Heart left ventricle (tissue), 16 donors: ENCODE results near the gene GOLGA7B. TPM values are rescaled to one million over a fixed set of nuclear protein-coding genes. Genes with fewer than 3 reads are reported as not detected.

Experiments
- ATAC-seq, 4 donors: fragments of 200-7000 bp; cut with Tn5 transposase; one replicate each; pipeline ENCODE4 v1.9.1; 2020 to 2022; ENCODE audit warnings: moderate library complexity in 4 of 4, mild to moderate bottlenecking in 3 of 4, moderate number of reproducible peaks in 1 of 4
- DNase-seq, 5 donors: peaks; one replicate each; pipeline ENCODE4 v3.0.0-alpha.2; 2020
- H3K27ac ChIP-seq, 12 donors: fragments of 200-600 bp; sonication (generic) in 4 of 12; one replicate each; pipeline versions ENCODE4 v1.5.0 to v1.8.0; 2016 to 2022; ENCODE audit warnings: mild to moderate bottlenecking in 2 of 12
- H3K27me3 ChIP-seq, 9 donors: fragments of 200-600 bp; sonication (generic) in 2 of 9; one replicate each; pipeline versions ENCODE4 v1.5.1 to v1.8.0; 2016 to 2022; ENCODE audit warnings: mild to moderate bottlenecking in 3 of 9
- H3K36me3 ChIP-seq, 9 donors: fragments of 200-600 bp; sonication (generic) in 2 of 9; one replicate each; pipeline versions ENCODE4 v1.5.0 to v1.8.0; 2018 to 2022; ENCODE audit warnings: mild to moderate bottlenecking in 2 of 9
- H3K4me1 ChIP-seq, 12 donors: fragments of 200-600 bp; sonication (generic) in 4 of 12; one replicate each; pipeline versions ENCODE4 v1.5.0 to v1.8.0; 2016 to 2022; ENCODE audit warnings: mild to moderate bottlenecking in 3 of 12
- H3K4me3 ChIP-seq, 12 donors: fragments of 200-600 bp; sonication (generic) in 4 of 12; one replicate each; pipeline versions ENCODE4 v1.5.0 to v1.8.0; 2017 to 2022; ENCODE audit warnings: mild to moderate bottlenecking in 9 of 12, moderate library complexity in 4 of 12
- H3K9me3 ChIP-seq, 12 donors: fragments of 200-600 bp; sonication (generic) in 4 of 12; one replicate each; pipeline versions ENCODE4 v1.5.0 to v1.8.0; 2016 to 2022; ENCODE audit warnings: mild to moderate bottlenecking in 1 of 12
- POLR2A ChIP-seq, 2 donors: fragments of 450-650 bp; IDR thresholded peaks; one replicate each; pipeline ENCODE4 v1.6.1; 2017; ENCODE audit warnings: antibody characterized with exemption in 2 of 2, mild to moderate bottlenecking in 2 of 2, moderate library complexity in 2 of 2
- WGBS, 4 donors: extraction: QIAGEN DNeasy Blood & Tissue Kit in 2 of 4; methylation state at CpG; one replicate each; pipeline versions ENCODE4 v1.1.5 to v1.1.7; 2013 to 2018; 5-methylcytosine and 5-hydroxymethylcytosine counted together
- intact Hi-C, 10 donors: fragments of 100-400 bp; cut with DNase I; formaldehyde crosslinking; loops; one replicate each; pipeline versions ENCODE4 v1.11.1 to v1.14.2; 2022
- polyA plus RNA-seq, 2 donors: library from polyadenylated mRNA; stranded (reverse); fragments of 200-250 nt; gene quantifications; one replicate each; pipeline ENCODE4 v1.2.3, GENCODE V29; 2013
- total RNA-seq, 9 donors: library from RNA; depleted of rRNA in 2 of 9; stranded (reverse); fragments of >200 nt in 2 of 9; fragmentation: NEBNext Ultra II Directional in 3 of 9; extraction: Animal tissue kit (Norgen Biotek cat#: 25700) in 3 of 9; gene quantifications; one replicate each; pipeline versions ENCODE4 v1.1.0 to v1.2.4, GENCODE V29; 2016 to 2023
- TF ChIP-seq, protein P1 (sequence below), 12 donors: fragments of 200-600 bp; sonication (generic) in 4 of 12; IDR thresholded peaks; one replicate each; pipeline versions ENCODE4 v1.5.0 to v1.8.0; 2018 to 2022; ENCODE audit warnings: antibody characterized with exemption in 12 of 12, mild to moderate bottlenecking in 5 of 12
- donor health status: ischemic (EF 13 %, LVEDD 7.1; RV severe dilation, severe dysfunction).
- donor health status: healthy with polysubstance abuse.
- donor health status: DM: no; HTN: yes; CAD: no.
- donor health status: DM: no; HTN: no; CAD: no.
- donor health status: ischemic (EF 25% LVEDD 6.9; RV normal size, moderate dysfunction).
- donor health status: ischemic (EF 25% LVEDD 5.7; RV mildly dilated, moderate dysfunction).
- donor health status: healthy.
- donor health status: DM: yes; HTN: yes; CAD: no.
- donor health status: ischemic (EF 35%, LVEDD 5.7; RV mildly dilated, moderate dysfunction).
- donor health status: nonischemic (EF 11% LVEDD 7.7; RV severe dilation, severe dysfunction).
- donor health status: DM: yes; HTN: yes; CAD: no.
- donor health status: PGD.
- donor health status: ischemic (EF 29% LVEDD 5.4; RV normal size, mild dysfunction).
- donor health status: nonischemic (EF 23%, LVEDD 6.1; RV moderate dilation, normal function).

Gene GOLGA7B
- total and polyA plus RNA-seq, 11 donors = 0.06 to 1.1 (median 0.16) TPM; not detected in 1

DNA sequence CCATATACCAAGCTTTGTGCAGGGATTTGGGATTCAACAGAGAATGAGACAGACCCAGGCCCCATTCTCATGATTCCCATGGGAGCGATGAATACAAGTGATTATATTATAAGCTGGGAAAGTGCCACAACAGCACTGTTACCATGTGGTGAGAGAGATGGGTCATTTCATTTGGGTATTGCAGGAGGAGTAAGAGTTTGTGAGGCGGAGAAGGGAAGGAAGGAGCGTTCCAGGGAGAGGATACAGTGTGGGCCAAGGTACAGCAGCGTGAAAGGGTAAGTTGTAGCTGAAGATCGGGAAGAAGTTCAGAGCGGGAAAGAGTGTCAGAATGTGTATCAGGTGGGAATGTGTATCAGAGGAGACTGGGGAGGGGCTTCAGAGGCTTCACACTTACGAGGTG is 38.5 kb downstream of the GOLGA7B start:
- TF ChIP-seq, protein P1, sequence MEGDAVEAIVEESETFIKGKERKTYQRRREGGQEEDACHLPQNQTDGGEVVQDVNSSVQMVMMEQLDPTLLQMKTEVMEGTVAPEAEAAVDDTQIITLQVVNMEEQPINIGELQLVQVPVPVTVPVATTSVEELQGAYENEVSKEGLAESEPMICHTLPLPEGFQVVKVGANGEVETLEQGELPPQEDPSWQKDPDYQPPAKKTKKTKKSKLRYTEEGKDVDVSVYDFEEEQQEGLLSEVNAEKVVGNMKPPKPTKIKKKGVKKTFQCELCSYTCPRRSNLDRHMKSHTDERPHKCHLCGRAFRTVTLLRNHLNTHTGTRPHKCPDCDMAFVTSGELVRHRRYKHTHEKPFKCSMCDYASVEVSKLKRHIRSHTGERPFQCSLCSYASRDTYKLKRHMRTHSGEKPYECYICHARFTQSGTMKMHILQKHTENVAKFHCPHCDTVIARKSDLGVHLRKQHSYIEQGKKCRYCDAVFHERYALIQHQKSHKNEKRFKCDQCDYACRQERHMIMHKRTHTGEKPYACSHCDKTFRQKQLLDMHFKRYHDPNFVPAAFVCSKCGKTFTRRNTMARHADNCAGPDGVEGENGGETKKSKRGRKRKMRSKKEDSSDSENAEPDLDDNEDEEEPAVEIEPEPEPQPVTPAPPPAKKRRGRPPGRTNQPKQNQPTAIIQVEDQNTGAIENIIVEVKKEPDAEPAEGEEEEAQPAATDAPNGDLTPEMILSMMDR (IDR thresholded peaks at IDR 0.05) = no peak
- TF ChIP-seq POLR2A (IDR thresholded peaks at IDR 0.05) = no peak
- DNase-seq = no peak
- no peak for ATAC-seq
- Histone ChIP-seq H3K4me3 (no peak overlapping the region), H3K27ac (no peak overlapping the region), H3K9me3 (no peaks in the 10 kb centered on the region), H3K27me3 (no peaks in the 10 kb centered on the region), H3K4me1 (peaks cover 0 to 3% (median 0%) of the 10 kb centered on the region in 12 donors), H3K36me3 (no peaks in the 10 kb centered on the region)
- 90 to 95% (median 93%) methylated on average over 7 of the region's 7 CpGs for WGBS, 4 donors
- intact Hi-C loops = no loop called here

DNA sequence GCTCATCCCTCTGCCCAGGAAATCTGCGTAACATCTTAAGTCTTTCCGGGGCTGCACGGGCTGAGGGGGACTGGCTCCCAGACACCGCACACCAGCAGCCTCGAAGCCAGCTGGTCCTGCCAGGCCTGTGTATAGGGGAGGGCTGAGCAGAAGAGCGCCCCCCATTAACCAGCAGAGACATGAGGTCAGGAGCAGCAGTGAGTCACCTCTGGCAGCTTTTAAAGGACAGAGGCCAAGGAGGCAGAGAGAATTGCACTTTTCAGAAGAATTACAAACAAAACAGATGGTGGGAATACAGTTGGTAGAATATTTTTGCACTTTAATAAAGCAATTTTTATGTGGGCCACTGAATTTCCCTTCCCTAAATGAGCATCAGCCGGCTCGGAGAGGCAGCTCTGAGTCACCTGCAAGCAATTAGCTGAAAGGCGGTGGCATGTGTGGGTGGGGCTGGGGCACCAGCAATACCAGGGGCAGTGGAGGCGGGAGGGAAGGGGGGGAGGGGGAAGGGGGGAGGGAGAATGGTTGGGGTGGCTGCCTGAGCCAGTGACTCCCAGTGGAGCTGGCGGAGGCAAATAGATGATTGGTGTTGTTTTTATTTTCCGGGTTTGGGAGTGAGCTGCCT is 39.1 kb downstream of the GOLGA7B start:
- Histone ChIP-seq H3K36me3 (no peaks in the 10 kb centered on the region), H3K27ac (no peak overlapping the region), H3K4me1 (peaks cover 0 to 6% (median 0%) of the 10 kb centered on the region in 12 donors), H3K27me3 (no peaks in the 10 kb centered on the region), H3K9me3 (no peaks in the 10 kb centered on the region), H3K4me3 (no peak overlapping the region)
- TF ChIP-seq, protein P1 (IDR thresholded peaks at IDR 0.05) = no peak
- no peak for TF ChIP-seq POLR2A (IDR thresholded peaks at IDR 0.05)
- intact Hi-C loops = no loop called here
- 70 to 87% (median 71%) methylated on average over 11 to 12 of the region's 12 CpGs for WGBS, 4 donors
- ATAC-seq (no peak), DNase-seq (no peak)

DNA sequence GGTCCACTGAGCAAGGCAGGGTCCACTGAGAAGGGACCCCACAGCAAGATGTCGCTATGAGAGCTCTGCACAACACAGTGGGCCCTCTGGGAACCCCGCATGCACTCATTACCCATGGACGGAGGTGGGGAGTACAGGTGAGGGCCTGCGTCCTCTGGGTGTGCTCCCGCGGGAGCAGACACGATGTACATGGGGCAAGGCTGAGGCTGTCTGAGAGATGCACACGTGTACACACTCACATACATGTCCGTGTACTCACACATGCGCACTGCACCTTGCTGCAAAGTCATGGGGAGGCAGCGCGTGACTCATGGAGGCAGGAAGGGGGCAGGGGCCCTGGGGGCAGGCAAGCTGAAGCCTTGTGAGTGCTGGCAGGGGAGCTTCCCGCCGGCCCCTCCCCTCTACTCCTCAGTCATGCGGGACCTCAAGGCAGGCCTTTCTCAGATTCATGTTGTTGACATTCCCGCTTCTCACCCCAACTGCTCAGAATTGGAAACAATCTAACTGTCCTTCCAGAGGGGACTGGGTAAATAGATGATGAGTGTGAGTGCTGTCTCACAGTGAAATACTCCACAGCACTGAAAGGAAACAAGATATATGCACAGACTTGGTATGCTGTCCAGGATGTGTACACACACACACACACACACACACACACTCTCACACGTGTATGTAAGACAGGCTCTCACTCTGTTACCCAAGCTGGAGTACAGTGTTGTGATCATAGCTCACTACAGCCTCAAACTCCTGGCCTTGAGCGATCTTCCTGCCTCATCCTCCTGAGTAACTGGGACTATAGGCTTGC is 40.0 kb downstream of the GOLGA7B start:
- WGBS, 4 donors = 69 to 81% (median 75%) methylated on average over 18 of the region's 18 CpGs
- TF ChIP-seq POLR2A (IDR thresholded peaks at IDR 0.05) = no peak
- TF ChIP-seq, protein P1 (IDR thresholded peaks at IDR 0.05) = no peak
- DNase-seq = no peak

DNA sequence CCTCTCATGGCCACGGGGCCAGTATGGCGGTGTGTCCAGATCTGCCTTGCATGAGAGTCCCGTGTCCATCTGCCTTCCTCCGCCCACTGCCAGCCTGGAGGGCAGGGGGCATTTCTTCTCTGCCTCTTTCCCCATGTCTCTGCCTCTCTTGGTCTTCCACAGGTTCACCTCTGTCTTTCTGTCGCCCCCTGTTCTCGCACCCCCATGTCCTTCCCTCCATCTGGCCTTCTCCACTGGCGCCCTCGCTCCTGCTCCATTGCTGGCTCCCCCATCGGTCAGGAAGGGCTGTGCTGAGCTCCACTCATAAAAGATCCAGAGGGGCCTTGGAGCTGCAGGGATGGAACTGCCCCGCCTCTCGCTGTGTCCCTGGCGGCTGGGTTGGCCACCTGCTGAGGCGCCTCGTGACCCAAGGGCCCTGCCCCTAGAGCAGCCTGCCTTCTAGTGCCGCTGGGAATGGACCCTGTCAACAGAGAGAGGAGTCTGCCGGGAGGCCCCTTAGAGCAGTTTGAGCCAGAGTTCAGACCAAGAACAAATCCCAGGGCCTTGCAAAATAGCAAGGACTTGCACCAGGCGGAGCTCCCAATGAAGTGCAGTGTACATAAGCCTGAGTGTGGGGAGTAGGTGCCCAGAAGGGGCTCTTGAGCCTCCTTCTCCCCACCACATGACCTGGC is 42.0 kb downstream of the GOLGA7B start:
- Histone ChIP-seq H3K36me3 (no peaks in the 10 kb centered on the region), H3K27me3 (no peaks in the 10 kb centered on the region), H3K4me1 (peaks cover 0 to 10% (median 0%) of the 10 kb centered on the region in 12 donors), H3K27ac (no peak overlapping the region), H3K4me3 (no peak overlapping the region), H3K9me3 (no peaks in the 10 kb centered on the region)
- intact Hi-C loops = no loop called here
- no peak for DNase-seq
- 80 to 89% (median 84%) methylated on average over 11 to 17 of the region's 17 CpGs for WGBS, 4 donors
- ATAC-seq = peak in 1 of 4 donors; percentile 25
- TF ChIP-seq, protein P1 (IDR thresholded peaks at IDR 0.05) = no peak
- no peak for TF ChIP-seq POLR2A (IDR thresholded peaks at IDR 0.05)

More for the DNA sequence above, 40.0 kb downstream of the GOLGA7B start:
- no peaks in the 10 kb centered on the region for H3K36me3 ChIP-seq
- no peaks in the 10 kb centered on the region for H3K27me3 ChIP-seq
- H3K4me3 ChIP-seq = no peak overlapping the region
- no peaks in the 10 kb centered on the region for H3K9me3 ChIP-seq
- intact Hi-C loops = no loop called here
- H3K27ac ChIP-seq = no peak overlapping the region
- ATAC-seq = peak in 1 of 4 donors; percentile 8
- peaks cover 0 to 6% (median 0%) of the 10 kb centered on the region in 12 donors for H3K4me1 ChIP-seq
